Nephron (organoid): ENCODE results near the gene MAML3.

Experiments used
- H3K27ac Mint-ChIP-seq, 3 experiments: 2 replicates each; pipeline ENCODE4 v1.8.0; 2020; ENCODE audit warnings: mixed read lengths in 3 of 3, mild to moderate bottlenecking in 2 of 3, moderate library complexity in 1 of 3
- H3K27me3 Mint-ChIP-seq: 2 replicates; pipeline ENCODE4 v1.8.0; 2021; ENCODE audit warnings: low read depth, mild to moderate bottlenecking, moderate library complexity, mixed read lengths
- H3K36me3 Mint-ChIP-seq: 2 replicates; pipeline ENCODE4 v1.8.0; 2020; ENCODE audit warnings: low read depth, mixed read lengths
- H3K4me1 Mint-ChIP-seq: 2 replicates; pipeline ENCODE4 v1.8.0; 2020; ENCODE audit warnings: mixed read lengths
- H3K4me3 Mint-ChIP-seq, 3 experiments: 2 replicates each; pipeline ENCODE4 v1.8.0; 2020; ENCODE audit warnings: mild to moderate bottlenecking in 3 of 3, mixed read lengths in 3 of 3, moderate library complexity in 2 of 3
- H3K9me3 Mint-ChIP-seq: 2 replicates; pipeline ENCODE4 v1.8.0; 2020; ENCODE audit warnings: mixed read lengths
- TF ChIP-seq, protein P1 (sequence below), 3 experiments: fragments of 200-600 bp; sonication (generic); IDR thresholded peaks; one replicate each; pipeline ENCODE4 v1.5.0; 2021; ENCODE audit warnings: antibody characterized with exemption in 3 of 3; ENCODE audit not compliant: unreplicated experiment in 3 of 3

Gene MAML3

DNA sequence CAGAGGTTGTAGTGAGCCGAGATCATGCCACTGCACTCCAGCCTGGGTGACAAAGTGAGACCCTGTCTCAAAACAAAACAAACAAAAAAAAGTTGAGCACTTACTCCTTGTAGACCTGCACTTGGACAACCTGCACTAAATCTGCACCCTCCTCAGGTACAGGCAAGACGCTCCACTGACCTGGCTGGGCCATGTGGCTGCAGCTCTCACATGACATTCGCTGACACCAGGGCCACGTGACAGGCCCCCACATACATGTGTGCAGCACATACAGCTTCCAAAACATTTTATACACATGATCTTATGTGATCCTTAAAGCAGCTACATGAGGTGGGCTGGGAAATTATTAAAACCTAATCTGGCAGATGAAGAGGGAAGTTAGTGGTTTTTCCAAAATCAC, 425.8 kb downstream of the MAML3 start:
- no peaks in the 10 kb centered on the region for H3K27me3 Mint-ChIP-seq
- H3K4me3 Mint-ChIP-seq = no peak overlapping the region
- peaks cover 9% of the 10 kb centered on the region for H3K4me1 Mint-ChIP-seq
- H3K36me3 Mint-ChIP-seq = peaks cover 16% of the 10 kb centered on the region
- no peak overlapping the region for H3K27ac Mint-ChIP-seq
- TF ChIP-seq, protein P1, sequence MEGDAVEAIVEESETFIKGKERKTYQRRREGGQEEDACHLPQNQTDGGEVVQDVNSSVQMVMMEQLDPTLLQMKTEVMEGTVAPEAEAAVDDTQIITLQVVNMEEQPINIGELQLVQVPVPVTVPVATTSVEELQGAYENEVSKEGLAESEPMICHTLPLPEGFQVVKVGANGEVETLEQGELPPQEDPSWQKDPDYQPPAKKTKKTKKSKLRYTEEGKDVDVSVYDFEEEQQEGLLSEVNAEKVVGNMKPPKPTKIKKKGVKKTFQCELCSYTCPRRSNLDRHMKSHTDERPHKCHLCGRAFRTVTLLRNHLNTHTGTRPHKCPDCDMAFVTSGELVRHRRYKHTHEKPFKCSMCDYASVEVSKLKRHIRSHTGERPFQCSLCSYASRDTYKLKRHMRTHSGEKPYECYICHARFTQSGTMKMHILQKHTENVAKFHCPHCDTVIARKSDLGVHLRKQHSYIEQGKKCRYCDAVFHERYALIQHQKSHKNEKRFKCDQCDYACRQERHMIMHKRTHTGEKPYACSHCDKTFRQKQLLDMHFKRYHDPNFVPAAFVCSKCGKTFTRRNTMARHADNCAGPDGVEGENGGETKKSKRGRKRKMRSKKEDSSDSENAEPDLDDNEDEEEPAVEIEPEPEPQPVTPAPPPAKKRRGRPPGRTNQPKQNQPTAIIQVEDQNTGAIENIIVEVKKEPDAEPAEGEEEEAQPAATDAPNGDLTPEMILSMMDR (IDR thresholded peaks at IDR 0.05; ENCODE audit: unreplicated experiment in 3 of 3) = no peak
- H3K9me3 Mint-ChIP-seq = no peaks in the 10 kb centered on the region

- no peaks in the 10 kb centered on the region for H3K4me1 Mint-ChIP-seq
- H3K36me3 Mint-ChIP-seq = peaks cover 18% of the 10 kb centered on the region
- TF ChIP-seq, protein P1 (IDR thresholded peaks at IDR 0.05; ENCODE audit: unreplicated experiment in 3 of 3) = no peak
- H3K9me3 Mint-ChIP-seq = no peaks in the 10 kb centered on the region
- H3K27ac Mint-ChIP-seq = peak overlapping the region in 1 of 3 experiments; percentile 77
- no peaks in the 10 kb centered on the region for H3K27me3 Mint-ChIP-seq
- no peak overlapping the region for H3K4me3 Mint-ChIP-seq
These were observed 427.4 kb downstream of the MAML3 start for GRCh38 chr4:139726615-139727014.

- TF ChIP-seq, protein P1 (IDR thresholded peaks at IDR 0.05; ENCODE audit: unreplicated experiment in 3 of 3) = no peak
These were observed 428.7 kb downstream of the MAML3 start for GRCh38 chr4:139725236-139725635.

DNA sequence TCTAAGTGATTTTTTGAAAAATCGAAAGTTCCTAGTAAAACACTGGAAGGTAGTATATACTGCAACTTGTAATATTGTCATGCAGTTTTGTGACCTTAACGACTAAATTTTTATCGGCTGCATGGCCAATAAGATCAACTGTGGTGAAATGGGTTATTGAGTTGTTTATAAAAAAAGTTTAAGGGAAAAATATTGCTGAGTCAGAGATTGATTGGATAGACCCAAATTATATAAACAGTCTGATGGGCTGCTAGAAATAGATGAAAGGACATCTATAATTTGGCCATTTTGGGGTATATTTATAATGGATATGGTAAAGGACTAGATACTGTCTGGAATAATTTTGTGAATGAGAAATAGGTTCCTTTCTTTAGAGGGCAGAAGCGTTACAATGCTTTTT, 432.2 kb downstream of the MAML3 start:
- Mint-ChIP-seq H3K27me3 (no peaks in the 10 kb centered on the region), H3K4me3 (no peak overlapping the region), H3K4me1 (no peaks in the 10 kb centered on the region), H3K36me3 (peaks cover 40% of the 10 kb centered on the region), H3K27ac (no peak overlapping the region), H3K9me3 (no peaks in the 10 kb centered on the region)
- TF ChIP-seq, protein P1 (IDR thresholded peaks at IDR 0.05; ENCODE audit: unreplicated experiment in 3 of 3) = no peak

More at GRCh38 chr4:139725236-139725635, 428.7 kb downstream of the MAML3 start:
- H3K27me3 Mint-ChIP-seq = no peaks in the 10 kb centered on the region
- no peaks in the 10 kb centered on the region for H3K9me3 Mint-ChIP-seq
- peak overlapping the region in 1 of 3 experiments; percentile 75 for H3K27ac Mint-ChIP-seq
- H3K36me3 Mint-ChIP-seq = peaks cover 21% of the 10 kb centered on the region
- no peak overlapping the region for H3K4me3 Mint-ChIP-seq
- no peaks in the 10 kb centered on the region for H3K4me1 Mint-ChIP-seq

DNA sequence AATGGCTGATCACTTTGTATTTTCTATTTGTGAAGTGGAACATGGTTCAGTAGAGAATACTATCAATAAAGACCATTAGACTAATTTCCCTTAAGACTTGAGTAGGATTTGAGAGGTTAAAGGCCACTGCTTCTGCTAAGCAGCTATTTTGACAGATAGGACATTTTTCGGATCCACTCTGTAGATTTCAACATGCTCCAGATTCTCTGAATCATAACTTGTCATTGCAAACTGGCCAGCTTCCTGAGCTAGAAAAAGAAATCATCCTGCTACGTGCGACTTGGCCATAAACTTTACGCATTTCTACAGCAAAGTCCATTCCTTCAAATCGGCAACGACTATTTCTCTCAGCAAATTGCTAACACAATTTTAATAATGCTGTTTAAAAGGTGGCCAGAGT, 433.2 kb downstream of the MAML3 start:
- peak overlapping the region in 1 of 3 experiments; percentile 20 for H3K27ac Mint-ChIP-seq
- H3K4me1 Mint-ChIP-seq = no peaks in the 10 kb centered on the region
- H3K9me3 Mint-ChIP-seq = no peaks in the 10 kb centered on the region

More for the DNA sequence above, 433.2 kb downstream of the MAML3 start:
- no peak overlapping the region for H3K4me3 Mint-ChIP-seq
- TF ChIP-seq, protein P1 (IDR thresholded peaks at IDR 0.05; ENCODE audit: unreplicated experiment in 3 of 3) = no peak
- no peaks in the 10 kb centered on the region for H3K27me3 Mint-ChIP-seq
- peaks cover 43% of the 10 kb centered on the region for H3K36me3 Mint-ChIP-seq
